ENCODE measurements around the gene CLEC2A.

GRCh38 chr12:9900930-9901329, 31.2 kb downstream of the CLEC2A start:
- TF ChIP-seq CTCF (IDR thresholded peaks at IDR 0.05) (no peak), POLR2A (IDR thresholded peaks at IDR 0.05) (no peak)
